ENCODE measurements around the gene DSG3. TPM values are rescaled to one million over a fixed set of nuclear protein-coding genes. Genes with fewer than 3 reads are reported as not detected.

Gene DSG3
- total RNA-seq, 1 donor from 2014 or later, result 0.67 TPM

- Histone ChIP-seq H3K36me3 (ENCODE audit: control insufficient read depth, insufficient read depth, low read length) (no peaks in the 10 kb centered on the region), H3K27me3 (ENCODE audit: control insufficient read depth, insufficient read depth, low read length) (no peaks in the 10 kb centered on the region), H3K4me3 (ENCODE audit: low read depth, low read length) (no peak overlapping the region)
- TF ChIP-seq, protein P1, sequence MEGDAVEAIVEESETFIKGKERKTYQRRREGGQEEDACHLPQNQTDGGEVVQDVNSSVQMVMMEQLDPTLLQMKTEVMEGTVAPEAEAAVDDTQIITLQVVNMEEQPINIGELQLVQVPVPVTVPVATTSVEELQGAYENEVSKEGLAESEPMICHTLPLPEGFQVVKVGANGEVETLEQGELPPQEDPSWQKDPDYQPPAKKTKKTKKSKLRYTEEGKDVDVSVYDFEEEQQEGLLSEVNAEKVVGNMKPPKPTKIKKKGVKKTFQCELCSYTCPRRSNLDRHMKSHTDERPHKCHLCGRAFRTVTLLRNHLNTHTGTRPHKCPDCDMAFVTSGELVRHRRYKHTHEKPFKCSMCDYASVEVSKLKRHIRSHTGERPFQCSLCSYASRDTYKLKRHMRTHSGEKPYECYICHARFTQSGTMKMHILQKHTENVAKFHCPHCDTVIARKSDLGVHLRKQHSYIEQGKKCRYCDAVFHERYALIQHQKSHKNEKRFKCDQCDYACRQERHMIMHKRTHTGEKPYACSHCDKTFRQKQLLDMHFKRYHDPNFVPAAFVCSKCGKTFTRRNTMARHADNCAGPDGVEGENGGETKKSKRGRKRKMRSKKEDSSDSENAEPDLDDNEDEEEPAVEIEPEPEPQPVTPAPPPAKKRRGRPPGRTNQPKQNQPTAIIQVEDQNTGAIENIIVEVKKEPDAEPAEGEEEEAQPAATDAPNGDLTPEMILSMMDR (IDR thresholded peaks at IDR 0.05; ENCODE audit: insufficient read depth, low read length, poor library complexity, severe bottlenecking), result no peak
- no peak for DNase-seq (ENCODE audit: low read depth)
Observed at GRCh38 chr18:31445908-31446307, 1.6 kb upstream of the DSG3 start.

DNA sequence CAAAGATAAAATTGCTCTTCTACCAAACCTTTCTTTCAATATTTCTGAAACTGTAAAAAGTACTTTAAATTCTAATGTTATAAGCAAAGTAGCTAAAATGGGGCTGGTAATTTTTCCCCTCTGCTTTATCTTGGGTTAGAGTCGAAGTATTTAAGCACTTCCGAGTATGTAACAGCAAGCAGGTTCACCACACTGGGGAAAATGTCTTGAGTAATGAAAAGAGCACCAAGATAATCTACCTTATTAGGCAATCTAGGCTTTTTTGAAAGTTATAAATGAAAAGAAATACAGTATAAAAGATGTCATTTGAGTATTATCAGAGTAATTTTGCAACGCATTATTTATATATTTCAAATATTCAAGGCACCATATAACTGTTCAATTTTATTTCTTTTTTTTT is 687 bp upstream of the DSG3 start:
- TF ChIP-seq, protein P1 (IDR thresholded peaks at IDR 0.05; ENCODE audit: insufficient read depth, low read length, poor library complexity, severe bottlenecking), result no peak
- DNase-seq (ENCODE audit: low read depth), result no peak
- Histone ChIP-seq H3K27me3 (ENCODE audit: control insufficient read depth, insufficient read depth, low read length) (no peaks in the 10 kb centered on the region), H3K4me3 (ENCODE audit: low read depth, low read length) (no peak overlapping the region), H3K36me3 (ENCODE audit: control insufficient read depth, insufficient read depth, low read length) (no peaks in the 10 kb centered on the region)

GRCh38 chr18:31450409-31450808 is 2.9 kb downstream of the DSG3 start:
- H3K27me3 ChIP-seq (ENCODE audit: control insufficient read depth, insufficient read depth, low read length), result no peaks in the 10 kb centered on the region
- DNase-seq (ENCODE audit: low read depth), result no peak
- TF ChIP-seq, protein P1 (IDR thresholded peaks at IDR 0.05; ENCODE audit: insufficient read depth, low read length, poor library complexity, severe bottlenecking), result no peak
- no peaks in the 10 kb centered on the region for H3K36me3 ChIP-seq (ENCODE audit: control insufficient read depth, insufficient read depth, low read length)
- H3K4me3 ChIP-seq (ENCODE audit: low read depth, low read length), result no peak overlapping the region

DNA sequence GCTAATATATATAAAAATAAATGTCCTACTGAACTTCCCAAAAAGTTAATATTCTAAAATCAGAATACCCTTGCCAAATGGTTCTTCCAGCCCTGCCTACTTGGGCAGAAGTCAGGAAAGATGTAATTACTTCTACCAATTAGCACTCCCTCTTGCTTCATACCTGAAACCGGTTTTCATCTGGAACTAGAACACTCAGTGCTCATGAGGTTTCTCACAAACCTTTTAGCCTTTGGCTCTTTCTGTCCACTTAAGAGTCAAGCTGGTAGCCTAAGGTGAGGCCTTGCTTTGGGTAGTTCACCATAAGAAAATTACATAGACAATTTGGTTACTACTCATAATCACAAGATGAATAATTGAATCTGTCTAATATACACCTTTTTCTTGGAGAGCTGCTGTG is 4.1 kb downstream of the DSG3 start:
- no peaks in the 10 kb centered on the region for H3K36me3 ChIP-seq (ENCODE audit: control insufficient read depth, insufficient read depth, low read length)
- TF ChIP-seq, protein P1 (IDR thresholded peaks at IDR 0.05; ENCODE audit: insufficient read depth, low read length, poor library complexity, severe bottlenecking), result no peak
- no peak overlapping the region for H3K4me3 ChIP-seq (ENCODE audit: low read depth, low read length)
- DNase-seq (ENCODE audit: low read depth), result no peak
- no peaks in the 10 kb centered on the region for H3K27me3 ChIP-seq (ENCODE audit: control insufficient read depth, insufficient read depth, low read length)

- H3K27me3 ChIP-seq (ENCODE audit: control insufficient read depth, insufficient read depth, low read length), result no peaks in the 10 kb centered on the region
- peak; percentile 44 for DNase-seq (ENCODE audit: low read depth)
- H3K36me3 ChIP-seq (ENCODE audit: control insufficient read depth, insufficient read depth, low read length), result no peaks in the 10 kb centered on the region
- TF ChIP-seq, protein P1 (IDR thresholded peaks at IDR 0.05; ENCODE audit: insufficient read depth, low read length, poor library complexity, severe bottlenecking), result no peak
- H3K4me3 ChIP-seq (ENCODE audit: low read depth, low read length), result no peak overlapping the region
Observed at GRCh38 chr18:31454066-31454708, 6.6 kb downstream of the DSG3 start.

- no peak for DNase-seq (ENCODE audit: low read depth)
- H3K36me3 ChIP-seq (ENCODE audit: control insufficient read depth, insufficient read depth, low read length), result no peaks in the 10 kb centered on the region
- TF ChIP-seq, protein P1 (IDR thresholded peaks at IDR 0.05; ENCODE audit: insufficient read depth, low read length, poor library complexity, severe bottlenecking), result no peak
Observed at GRCh38 chr18:31469629-31470028, 22.1 kb downstream of the DSG3 start.

More at GRCh38 chr18:31469629-31470028, 22.1 kb downstream of the DSG3 start:
- Histone ChIP-seq H3K4me3 (ENCODE audit: low read depth, low read length) (no peak overlapping the region), H3K27me3 (ENCODE audit: control insufficient read depth, insufficient read depth, low read length) (no peaks in the 10 kb centered on the region)
